ENCODE measurements around the gene APRT. TPM values are rescaled to one million over a fixed set of nuclear protein-coding genes. Genes with fewer than 3 reads are reported as not detected.

Gene APRT
- total RNA-seq, 2 donors from 2014 or later = 45.5 to 80.7 TPM

- H3K27me3 ChIP-seq (replicated peaks; ENCODE audit: insufficient read depth) = no peaks in the 10 kb centered on the region
- no peak overlapping the region for H3K4me3 ChIP-seq
- H3K9me3 ChIP-seq = no peaks in the 10 kb centered on the region
- ATAC-seq (ENCODE audit: insufficient number of reproducible peaks, low FRiP score, low read depth) = no peak
- H3K27ac ChIP-seq = no peak overlapping the region
- H3K36me3 ChIP-seq = no peaks in the 10 kb centered on the region
- no peak for DNase-seq (ENCODE audit: low spot score)
- peaks cover 16 to 60% of the 10 kb centered on the region in 2 donors for H3K4me1 ChIP-seq (ENCODE audit: control insufficient read depth in 1 of 2, low read depth in 2 of 2)
- TF ChIP-seq CTCF (IDR thresholded peaks at IDR 0.05) = no peak
Observed at GRCh38 chr16:88770461-88771293, 41.1 kb downstream of the APRT start.

GRCh38 chr16:88769617-88770460 lies 41.9 kb downstream of the APRT start:
- DNase-seq (ENCODE audit: low spot score) = no peak
- peaks cover 16 to 60% of the 10 kb centered on the region in 2 donors for H3K4me1 ChIP-seq (ENCODE audit: control insufficient read depth in 1 of 2, low read depth in 2 of 2)
- H3K27me3 ChIP-seq (replicated peaks; ENCODE audit: insufficient read depth) = no peaks in the 10 kb centered on the region
- no peak overlapping the region for H3K4me3 ChIP-seq
- H3K36me3 ChIP-seq = no peaks in the 10 kb centered on the region
- no peak for TF ChIP-seq CTCF (IDR thresholded peaks at IDR 0.05)
- ATAC-seq (ENCODE audit: insufficient number of reproducible peaks, low FRiP score, low read depth) = no peak
- H3K27ac ChIP-seq = no peak overlapping the region
- H3K9me3 ChIP-seq = no peaks in the 10 kb centered on the region

- H3K27me3 ChIP-seq (replicated peaks; ENCODE audit: insufficient read depth) = no peaks in the 10 kb centered on the region
- no peak for ATAC-seq (ENCODE audit: insufficient number of reproducible peaks, low FRiP score, low read depth)
- no peaks in the 10 kb centered on the region for H3K36me3 ChIP-seq
- no peak for DNase-seq (ENCODE audit: low spot score)
- peaks cover 12 to 48% of the 10 kb centered on the region in 2 donors for H3K4me1 ChIP-seq (ENCODE audit: control insufficient read depth in 1 of 2, low read depth in 2 of 2)
- peak overlapping the region; percentile 20 for H3K4me3 ChIP-seq
- no peak for TF ChIP-seq CTCF (IDR thresholded peaks at IDR 0.05)
- no peak overlapping the region for H3K27ac ChIP-seq
- no peaks in the 10 kb centered on the region for H3K9me3 ChIP-seq
Observed at GRCh38 chr16:88768071-88768783, 43.5 kb downstream of the APRT start.

- H3K4me1 ChIP-seq (ENCODE audit: control insufficient read depth in 1 of 2, low read depth in 2 of 2) = peaks cover 9 to 42% of the 10 kb centered on the region in 2 donors
- TF ChIP-seq CTCF (IDR thresholded peaks at IDR 0.05) = no peak
- no peak for DNase-seq (ENCODE audit: low spot score)
- ATAC-seq (ENCODE audit: insufficient number of reproducible peaks, low FRiP score, low read depth) = no peak
- no peak overlapping the region for H3K27ac ChIP-seq
- H3K9me3 ChIP-seq = no peaks in the 10 kb centered on the region
- H3K36me3 ChIP-seq = no peaks in the 10 kb centered on the region
- H3K4me3 ChIP-seq = no peak overlapping the region
- no peaks in the 10 kb centered on the region for H3K27me3 ChIP-seq (replicated peaks; ENCODE audit: insufficient read depth)
Observed at GRCh38 chr16:88767546-88768070, 44.1 kb downstream of the APRT start.
